PC-9 (cell line): ENCODE measurements around the gene GDF7. TPM values are rescaled to one million over a fixed set of nuclear protein-coding genes. Genes with fewer than 3 reads are reported as not detected.

Source experiments
- BruUV-seq: library from RNA; stranded (reverse); fragments of 400-500 nt; replicated peaks from 2 replicates; lab custom pipeline; 2021; lab: Mats Ljungman, UMichigan
- CTCF ChIA-PET: fragments of 300-600 bp; sonication (Branson Sonifier 250); formaldehyde crosslinking; loops from one replicate; lab custom pipeline; 2022; ENCODE audit warnings: antibody characterized with exemption; lab: Charles Lee
- POLR2A ChIA-PET: fragments of 300-600 bp; sonication (Branson Sonifier 250); formaldehyde crosslinking; loops from one replicate; lab custom pipeline; 2022; ENCODE audit warnings: antibody characterized with exemption; ENCODE audit not compliant: unreplicated experiment; lab: Charles Lee
- DNase-seq, 2 experiments: peaks; one replicate each; pipeline versions ENCODE4 v3.0.0 to v3.0.0-alpha.2; 2015 to 2022; ENCODE audit warnings: mixed read lengths in 1 of 2
- H2AFZ ChIP-seq: fragments of 200-600 bp; sonication (generic); 2 replicates; pipeline ENCODE4 v1.8.1; 2017; ENCODE audit warnings: antibody characterized with exemption
- H3F3A ChIP-seq: fragments of 200-600 bp; sonication (generic); 2 replicates; pipeline ENCODE4 v1.8.1; 2017; ENCODE audit warnings: antibody characterized with exemption, mild to moderate bottlenecking, low read depth; ENCODE audit not compliant: insufficient read depth
- H3K27ac ChIP-seq: fragments of 200-600 bp; sonication (generic); 2 replicates; pipeline ENCODE4 v1.6.1; 2016; ENCODE audit warnings: mixed run types
- H3K27me3 ChIP-seq: fragments of 200-600 bp; sonication (generic); 2 replicates; pipeline ENCODE4 v1.6.1; 2016; ENCODE audit warnings: low read depth, mixed run types; ENCODE audit not compliant: insufficient read depth
- H3K36me3 ChIP-seq: fragments of 200-600 bp; sonication (generic); 2 replicates; pipeline ENCODE4 v1.6.1; 2016; ENCODE audit warnings: low read depth, mixed run types
- H3K4me1 ChIP-seq: fragments of 200-600 bp; sonication (generic); replicated peaks from 2 replicates; pipeline ENCODE4 v1.6.1; 2016; ENCODE audit warnings: mixed run types; ENCODE audit not compliant: insufficient read depth
- H3K4me2 ChIP-seq: fragments of 200-600 bp; sonication (generic); 2 replicates; pipeline ENCODE4 v1.6.1; 2017; ENCODE audit warnings: mixed run types
- H3K4me3 ChIP-seq: fragments of 200-600 bp; sonication (generic); 2 replicates; pipeline ENCODE4 v1.6.1; 2016; ENCODE audit warnings: mixed run types
- H3K79me2 ChIP-seq: fragments of 200-600 bp; sonication (generic); 2 replicates; pipeline ENCODE4 v1.6.1; 2017; ENCODE audit warnings: low read depth, mixed run types
- H3K9me2 ChIP-seq: fragments of 200-600 bp; sonication (generic); 2 replicates; pipeline ENCODE4 v1.8.1; 2017; ENCODE audit warnings: mild to moderate bottlenecking; ENCODE audit not compliant: insufficient read depth
- H3K9me3 ChIP-seq: fragments of 200-600 bp; sonication (generic); 2 replicates; pipeline ENCODE4 v1.8.1; 2016; ENCODE audit warnings: low read depth; ENCODE audit not compliant: insufficient read depth
- H4K20me1 ChIP-seq: fragments of 200-600 bp; sonication (generic); 2 replicates; pipeline ENCODE4 v1.8.1; 2017; ENCODE audit not compliant: insufficient read depth
- CTCF ChIP-seq: fragments of 200-600 bp; sonication (generic); conservative IDR thresholded peaks from 2 replicates; pipeline ENCODE4 v1.6.1; 2017; ENCODE audit warnings: mixed run types, antibody characterized with exemption, mild to moderate bottlenecking, moderate library complexity
- EZH2 ChIP-seq: fragments of 200-600 bp; sonication (generic); IDR thresholded peaks from 2 replicates; pipeline ENCODE4 v1.8.0; 2017; ENCODE audit warnings: antibody characterized with exemption, low read depth
- intact Hi-C: fragments of 100-400 bp; cut with micrococcal nuclease; formaldehyde crosslinking; loops from one replicate; pipeline ENCODE4 v1.10.0; 2022; ENCODE audit not compliant: unreplicated experiment
- total RNA-seq: library from RNA; stranded (reverse); gene quantifications from 2 replicates; pipeline ENCODE4 v1.2.3, GENCODE V29; 2021

Gene GDF7
- total RNA-seq, 1 experiment from 2014 or later, result 0.04 TPM

GRCh38 chr2:20638646-20639430 is 28.1 kb upstream of the GDF7 start:
- intact Hi-C loops, result no loop called here
- ChIA-PET CTCF (no interaction called here), POLR2A (no interaction called here)
- Histone ChIP-seq H3K4me3 (no peak overlapping the region), H3K4me2 (no peak overlapping the region), H3K27me3 (no peaks in the 10 kb centered on the region), H4K20me1 (no peaks in the 10 kb centered on the region), H3K36me3 (no peaks in the 10 kb centered on the region), H3K9me3 (no peaks in the 10 kb centered on the region), H2AFZ (no peak overlapping the region), H3K4me1 (peaks cover 22% of the 10 kb centered on the region), H3K9me2 (no peaks in the 10 kb centered on the region), H3F3A (peaks cover 23% of the 10 kb centered on the region), H3K27ac (no peak overlapping the region), H3K79me2 (no peaks in the 10 kb centered on the region)
- no peak for TF ChIP-seq EZH2
- no peak for TF ChIP-seq CTCF
- BruUV-seq, result no TSS peak
- DNase-seq, result no peak

- ChIA-PET CTCF (interaction anchor here (0.5 kb wide), 1 partner anchor 408 kb away, joined by 3 read pairs; no protein-coding TSS in a partner anchor), POLR2A (no interaction called here)
- intact Hi-C loops, result loop anchor here (5.0 to 10.0 kb wide), 3 partner anchors 313 to 683 kb away; no protein-coding TSS in a partner anchor
- Histone ChIP-seq H3K4me3 (no peak overlapping the region), H3K4me2 (no peak overlapping the region), H3K27ac (no peak overlapping the region), H3K79me2 (no peaks in the 10 kb centered on the region), H2AFZ (no peak overlapping the region), H3F3A (peaks cover 5% of the 10 kb centered on the region), H3K4me1 (peaks cover 5% of the 10 kb centered on the region), H3K36me3 (no peaks in the 10 kb centered on the region), H4K20me1 (no peaks in the 10 kb centered on the region), H3K9me3 (no peaks in the 10 kb centered on the region), H3K27me3 (no peaks in the 10 kb centered on the region), H3K9me2 (no peaks in the 10 kb centered on the region)
- no peak for TF ChIP-seq EZH2
- no TSS peak for BruUV-seq
- no peak for DNase-seq
These were observed 26.4 kb upstream of the GDF7 start for GRCh38 chr2:20640411-20641122.

GRCh38 chr2:20641123-20641985 is 25.6 kb upstream of the GDF7 start:
- POLR2A ChIA-PET, result no interaction called here
- H3K27ac ChIP-seq, result no peak overlapping the region

More at GRCh38 chr2:20641123-20641985, 25.6 kb upstream of the GDF7 start:
- Histone ChIP-seq H2AFZ (no peak overlapping the region), H3K36me3 (no peaks in the 10 kb centered on the region), H3K4me3 (no peak overlapping the region), H4K20me1 (no peaks in the 10 kb centered on the region), H3K4me1 (no peaks in the 10 kb centered on the region), H3K9me3 (no peaks in the 10 kb centered on the region), H3K27me3 (no peaks in the 10 kb centered on the region), H3F3A (0 out of 2 replicates have a peak, but pooled peaks cover under 1% of the 10 kb centered on the region), H3K4me2 (no peak overlapping the region), H3K79me2 (no peaks in the 10 kb centered on the region), H3K9me2 (no peaks in the 10 kb centered on the region)
- no peak for DNase-seq
- no TSS peak for BruUV-seq
- TF ChIP-seq EZH2, result no peak
- no peak for TF ChIP-seq CTCF
- intact Hi-C loops, result loop anchor here (5.0 to 10.0 kb wide), 3 partner anchors 314 to 684 kb away; no protein-coding TSS in a partner anchor
- CTCF ChIA-PET, result interaction anchor here (0.5 to 1.1 kb wide), 4 partner anchors 133 to 409 kb away, joined by 3 to 12 read pairs (median 3); no protein-coding TSS in a partner anchor
